ENCODE measurements around the gene ZFPL1.
"Not testable (repeated sequence)": the region's sequence is repeated elsewhere in the genome, so short reads cannot be mapped to it uniquely, and the experiment has no call there.

The ZFPL1 gene

GRCh38 chr11:65116370-65117205 lies 32.6 kb downstream of the ZFPL1 start:
- peak in 3 of 4 experiments; percentile 36 to 58 (median 41) for DNase-seq

GRCh38 chr11:65117206-65118096 lies 33.4 kb downstream of the ZFPL1 start, which contains the start of gene ZNHIT2:
ZNHIT2 (minus strand) TSS chr11:65117701; CDS start chr11:65117653, 48 bp downstream.
- DNase-seq: peak; percentile 99 to 100 (median 100)

GRCh38 chr11:65118097-65118837 lies 34.2 kb downstream of the ZFPL1 start:
- no peak for DNase-seq

DNA sequence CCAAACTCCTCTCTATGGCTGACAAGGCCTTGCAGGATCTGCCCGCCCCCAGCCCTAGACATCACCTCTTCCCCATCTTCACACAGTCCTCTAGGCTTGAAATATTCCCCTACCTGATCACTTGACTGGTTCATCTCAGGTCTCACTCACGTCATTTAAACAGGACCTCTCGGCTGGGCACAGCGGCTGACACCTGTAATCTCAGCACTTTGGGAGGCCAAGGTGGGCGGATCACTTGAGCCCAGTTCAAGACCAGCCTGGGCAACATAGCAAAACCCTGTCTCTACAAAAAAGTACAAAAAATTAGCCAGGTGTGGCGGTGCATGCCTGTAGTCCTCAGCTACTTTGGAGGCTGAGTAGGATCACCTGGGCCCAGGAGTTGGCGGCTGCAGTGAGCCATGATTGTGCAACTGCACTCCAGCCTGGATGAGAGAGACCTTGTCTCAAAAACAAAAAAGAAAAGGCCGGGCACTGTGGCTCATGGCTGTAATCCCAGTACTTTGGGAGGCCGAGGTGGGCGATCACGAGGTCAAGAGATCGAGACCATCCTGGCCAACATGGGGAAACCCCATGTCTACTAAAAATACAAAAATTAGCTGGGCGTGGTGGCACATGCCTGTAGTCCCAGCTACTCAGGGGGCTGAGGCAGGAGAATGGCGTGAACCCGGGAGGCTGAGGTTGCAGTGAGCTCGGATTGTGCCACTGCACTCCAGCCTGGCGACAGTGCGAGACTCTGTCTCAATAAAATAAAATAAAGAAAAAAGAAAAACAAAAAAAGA lies 35.1 kb downstream of the ZFPL1 start:
- not testable (repeated sequence) for DNase-seq

GRCh38 chr11:65119670-65119995 lies 35.6 kb downstream of the ZFPL1 start:
- DNase-seq: no peak

DNA sequence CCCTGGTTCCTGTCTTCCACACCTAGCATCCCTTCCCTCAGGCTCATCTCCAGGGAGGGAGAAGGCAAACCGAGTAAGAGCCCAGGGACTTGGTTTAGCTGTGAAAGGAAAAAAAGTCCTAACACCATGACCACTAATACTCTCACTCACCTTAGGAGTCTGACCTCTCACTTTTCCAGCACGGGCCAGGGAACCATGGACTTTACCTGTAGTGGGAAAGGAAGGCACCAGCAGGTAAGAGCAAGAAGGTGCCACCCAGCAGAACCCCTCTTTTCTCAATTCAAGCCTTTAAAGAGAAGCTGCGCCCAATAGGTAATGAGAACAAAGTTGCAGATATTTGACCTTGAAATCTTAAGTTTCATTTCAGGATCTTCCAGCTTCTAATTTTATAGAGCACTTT lies 36.8 kb downstream of the ZFPL1 start:
- DNase-seq: no peak

DNA sequence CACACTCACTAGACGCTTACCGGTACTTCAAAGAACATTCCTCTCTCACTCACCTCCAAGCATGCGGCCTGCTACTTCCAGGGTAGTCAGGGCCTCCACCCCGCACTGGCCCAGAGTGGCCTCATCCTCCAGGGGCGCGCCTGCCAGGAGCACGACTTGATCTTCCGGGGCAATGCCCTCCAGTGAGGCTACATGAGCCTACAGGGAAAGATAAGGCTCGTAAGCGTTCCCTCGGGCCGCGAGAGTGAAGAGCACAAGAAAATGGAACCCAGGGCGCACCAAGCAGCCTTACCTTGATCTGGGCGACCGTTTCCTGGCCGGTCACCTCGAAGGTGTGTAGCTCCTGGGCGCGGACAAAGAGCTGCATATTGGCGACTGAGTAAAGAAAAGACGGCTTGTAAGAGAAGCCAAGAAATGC lies 37.4 kb downstream of the ZFPL1 start:
- DNase-seq: no peak

DNA sequence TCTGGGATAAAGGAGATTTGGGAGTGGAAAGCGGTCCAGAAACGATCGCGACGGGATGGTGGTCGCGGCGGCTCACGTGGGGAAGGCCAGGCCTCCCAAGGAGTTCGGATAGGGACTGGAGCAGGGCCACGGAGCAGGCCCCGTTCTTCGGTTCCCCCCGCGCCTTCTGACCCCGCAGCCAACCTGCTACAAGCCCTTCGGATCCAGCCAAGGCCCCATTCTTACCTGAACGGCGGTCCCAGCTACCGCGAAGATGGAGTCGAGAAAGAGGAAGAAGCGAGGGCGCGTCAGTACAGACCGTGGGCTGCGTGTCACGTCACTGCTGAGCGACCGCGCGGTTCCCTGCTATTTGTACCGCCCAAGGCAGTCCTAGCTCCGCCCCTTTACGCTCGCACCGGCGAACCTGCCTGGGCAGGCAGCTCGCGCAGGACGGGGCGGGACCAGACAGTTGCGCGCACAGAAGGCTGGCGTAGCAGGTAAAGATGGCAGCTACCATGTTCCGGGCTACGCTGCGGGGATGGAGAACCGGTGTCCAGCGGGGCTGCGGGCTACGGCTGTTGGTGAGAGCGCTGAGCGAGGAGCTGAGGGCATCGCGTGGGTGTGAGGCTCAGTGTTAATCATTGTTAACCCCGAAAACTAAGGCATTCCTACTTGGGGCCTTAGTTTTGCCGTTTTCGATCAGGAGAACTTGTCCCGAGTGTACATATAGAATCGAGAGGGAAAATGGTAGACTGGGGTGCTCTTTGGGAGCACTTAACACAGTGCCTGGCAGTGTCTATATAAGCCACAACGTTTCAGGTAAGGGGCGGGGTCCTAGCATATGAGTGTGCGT lies 38.1 kb downstream of the ZFPL1 start, which contains the start of the genes FAU and MRPL49:
Gene FAU (minus strand): TSS at position 270 of the 832 bp plus-strand sequence. CDS start 321 bp downstream, outside the sequence.
Gene MRPL49 (plus strand): TSS at position 457 of the 832 bp plus-strand sequence. CDS start 26 bp downstream, at position 483.
- peak; percentile 89 to 98 (median 94) for DNase-seq

DNA sequence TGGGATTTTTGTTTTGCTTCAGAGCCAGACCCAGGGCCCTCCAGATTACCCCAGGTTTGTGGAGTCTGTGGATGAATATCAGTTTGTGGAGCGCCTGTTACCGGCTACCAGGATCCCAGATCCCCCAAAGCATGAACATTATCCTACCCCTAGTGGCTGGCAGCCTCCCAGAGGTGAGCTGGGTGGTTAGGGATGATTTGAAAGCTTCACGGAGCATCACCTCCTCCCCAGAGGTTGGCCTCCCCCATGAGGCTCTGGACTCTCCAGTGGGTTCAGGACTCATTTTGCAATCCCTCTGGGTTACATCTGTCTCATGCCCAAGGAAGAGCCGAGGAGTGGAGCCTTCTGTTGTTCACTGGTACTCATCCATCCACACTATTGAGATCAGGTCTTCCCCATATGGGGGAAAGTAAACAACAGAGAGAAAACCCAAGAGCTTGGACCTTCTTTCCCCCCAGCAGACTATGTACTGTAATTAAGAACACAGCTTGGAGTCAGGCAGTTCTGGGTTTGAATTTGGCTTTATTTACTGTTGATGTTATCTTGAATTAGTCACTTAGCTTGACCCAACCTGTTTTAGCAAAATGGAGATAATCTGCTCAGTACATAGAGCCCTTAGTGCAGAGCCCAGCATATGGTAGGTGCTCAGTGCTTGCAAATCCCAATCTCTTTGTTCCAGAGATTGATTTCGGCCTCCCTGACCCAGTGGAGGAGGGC lies 40.6 kb downstream of the ZFPL1 start:
- no peak for DNase-seq

DNA sequence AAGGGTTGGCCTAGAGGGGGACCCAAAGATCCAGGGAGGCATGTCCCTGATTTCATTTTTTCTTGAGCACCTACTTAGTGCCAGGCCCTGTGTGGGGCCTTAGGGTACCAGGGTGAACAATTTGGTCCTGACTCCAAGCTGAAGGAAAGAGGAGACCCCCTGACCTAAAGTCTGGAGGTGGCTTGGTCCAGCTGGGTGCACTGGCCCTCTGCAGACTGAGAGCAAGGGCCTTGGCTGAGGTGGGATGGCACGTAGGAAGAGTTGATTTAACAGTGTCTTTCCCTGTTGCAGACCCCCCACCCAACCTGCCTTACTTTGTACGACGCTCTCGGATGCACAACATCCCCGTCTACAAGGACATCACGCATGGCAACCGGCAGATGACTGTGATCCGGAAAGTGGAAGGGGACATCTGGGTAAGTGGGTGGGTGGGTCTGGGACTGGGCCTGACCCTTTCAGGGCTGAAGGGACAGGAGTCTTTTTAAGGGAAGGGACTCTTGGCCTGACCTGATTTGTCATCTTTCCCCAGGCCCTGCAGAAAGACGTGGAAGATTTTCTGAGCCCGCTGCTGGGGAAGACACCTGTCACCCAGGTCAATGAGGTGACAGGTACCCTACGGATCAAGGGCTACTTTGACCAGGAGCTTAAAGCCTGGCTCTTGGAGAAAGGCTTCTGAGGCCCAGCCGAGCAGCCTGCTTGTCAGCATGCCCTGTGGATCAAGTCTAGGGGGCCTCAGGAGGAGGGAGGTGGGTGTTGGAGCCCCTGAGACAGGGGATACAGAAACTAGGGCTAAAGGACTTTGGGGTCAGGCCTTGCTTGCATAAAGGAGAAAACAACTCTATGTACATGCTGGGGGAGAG lies 41.4 kb downstream of the ZFPL1 start:
- no peak for DNase-seq

GRCh38 chr11:65126624-65127274 lies 42.7 kb downstream of the ZFPL1 start:
- no peak for DNase-seq

DNA sequence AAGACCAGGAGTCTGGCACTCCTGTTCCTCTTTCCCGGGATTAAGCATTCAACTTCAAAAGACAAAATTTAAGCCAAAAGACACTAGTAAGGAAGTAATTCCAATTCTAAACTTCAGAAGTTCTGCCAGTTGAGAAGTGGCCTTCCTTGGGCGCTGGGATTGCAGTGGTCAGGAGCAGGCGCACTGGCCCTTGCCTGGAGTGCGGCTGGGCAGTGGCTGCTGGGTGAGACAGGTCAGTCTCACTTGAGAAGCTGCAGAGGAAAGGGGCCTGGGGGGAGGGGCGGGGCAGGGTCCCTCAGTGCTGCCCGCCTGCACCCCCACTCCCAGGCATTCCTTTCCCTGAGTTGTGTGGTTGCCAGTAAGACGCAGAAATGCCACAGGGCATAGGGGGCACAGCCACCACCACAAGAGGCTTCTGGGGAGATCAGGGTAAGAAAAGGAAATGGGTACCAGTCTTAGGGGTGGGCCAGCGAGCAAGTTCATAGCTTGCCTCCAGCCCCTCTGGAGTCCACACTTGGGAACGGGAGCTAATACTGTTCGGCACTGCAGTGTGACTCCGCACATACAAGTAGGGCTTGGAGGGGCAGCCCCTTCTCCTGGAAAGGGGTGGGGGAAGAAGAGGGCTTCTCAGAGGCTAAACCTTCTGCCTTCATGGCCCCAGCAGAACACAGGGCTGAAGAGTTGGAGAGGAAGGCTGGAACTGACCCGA lies 43.6 kb downstream of the ZFPL1 start:
- no peak for DNase-seq

DNA sequence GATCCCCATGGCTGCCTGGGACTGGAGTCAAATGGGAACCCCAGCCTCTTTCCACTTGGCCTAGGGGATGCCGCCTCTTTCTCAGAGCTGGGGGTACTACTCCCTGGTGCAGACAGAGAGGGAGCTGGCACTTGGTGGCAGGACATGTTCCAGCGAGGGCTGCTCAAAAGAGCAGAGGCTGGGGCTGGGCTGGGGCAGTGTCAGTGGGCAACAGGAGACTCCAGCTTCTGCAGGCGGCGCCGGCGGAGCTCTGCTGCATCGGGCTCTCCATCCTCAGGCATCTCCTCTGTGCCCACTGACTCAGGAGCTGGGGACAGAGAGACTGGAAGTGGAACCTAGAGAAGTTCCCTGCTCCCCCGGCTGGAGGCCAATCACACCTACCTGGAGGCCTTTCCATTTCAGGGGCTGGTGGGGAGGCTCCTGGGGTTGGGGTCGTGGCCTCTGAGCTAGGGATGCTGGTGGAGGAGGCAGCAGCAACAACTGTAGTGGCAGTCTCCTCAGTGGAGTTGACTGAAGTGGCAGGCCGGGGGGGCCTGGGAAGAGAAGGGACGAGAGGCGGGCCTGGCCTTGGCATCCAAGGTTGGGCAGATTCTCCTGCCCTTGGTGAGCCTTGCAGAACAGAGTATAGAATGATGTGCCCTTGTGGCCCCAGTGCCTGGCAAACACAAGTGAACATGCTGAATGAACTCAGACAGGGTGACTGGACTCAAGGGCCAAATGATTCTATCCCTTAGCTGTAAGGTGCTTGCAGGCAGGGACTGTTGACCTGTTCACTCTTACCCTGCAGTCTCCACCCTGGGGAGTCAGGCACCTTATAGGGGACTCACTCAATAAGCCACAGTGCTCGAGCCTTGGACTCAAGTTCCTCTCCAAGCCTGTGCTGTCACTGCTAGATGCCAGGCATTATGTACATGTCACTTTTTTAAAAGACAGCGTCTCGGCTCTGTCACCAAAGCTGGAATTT lies 44.4 kb downstream of the ZFPL1 start:
- DNase-seq: no peak

- DNase-seq: no peak
Measured at GRCh38 chr11:65129649-65130441, 45.8 kb downstream of the ZFPL1 start.

DNA sequence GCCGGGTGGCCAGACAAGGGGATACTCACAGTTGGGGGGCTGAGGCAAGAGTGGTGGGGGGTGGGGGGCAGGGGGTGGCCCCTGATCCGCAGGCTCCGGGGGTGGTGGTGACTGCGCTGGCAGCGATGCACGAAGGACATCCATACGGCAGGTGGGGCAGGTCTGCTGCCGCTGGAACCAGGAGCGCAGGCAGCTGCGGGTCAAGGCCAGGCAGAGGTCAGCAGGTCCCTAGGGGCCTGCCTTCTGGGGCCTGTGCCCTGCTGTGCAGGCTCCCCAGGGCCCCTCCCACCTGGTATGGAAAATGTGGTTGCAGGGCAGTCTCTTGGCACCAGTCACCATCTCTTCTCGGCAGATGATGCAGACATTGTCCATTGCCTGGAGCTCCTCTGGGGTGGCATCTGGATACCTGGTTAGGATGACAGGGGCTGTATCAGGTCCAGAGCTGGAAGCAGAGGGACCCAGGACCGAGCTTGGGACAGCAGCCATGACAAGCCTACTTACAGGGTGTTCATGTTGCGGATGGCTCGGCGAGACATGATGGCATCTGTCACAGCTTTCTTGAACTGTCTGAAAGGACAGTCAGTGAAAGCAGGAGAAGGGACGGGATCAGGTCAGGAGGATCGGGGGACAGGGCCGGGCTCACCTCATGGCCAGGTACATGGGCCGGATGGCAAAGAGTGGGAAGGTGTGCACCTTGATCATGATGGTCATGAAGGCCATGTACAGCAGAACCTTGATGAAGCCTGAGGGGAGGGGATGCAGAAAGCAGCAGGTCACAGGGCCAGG lies 46.8 kb downstream of the ZFPL1 start:
- no peak for DNase-seq

All from activated naive CD4-positive, alpha-beta T cell (primary cell).